GM12878 (cell line): ENCODE results near the gene ARHGEF38. TPM values are rescaled to one million over a fixed set of nuclear protein-coding genes. Genes with fewer than 3 reads are reported as not detected.

ENCODE experiments used
- ATAC-seq: fragments of 200-7000 bp; cut with Tn5 transposase; 3 replicates; pipeline ENCODE4 v1.9.1; 2020; ENCODE audit warnings: mild to moderate bottlenecking, moderate library complexity
- BruUV-seq: library from RNA; stranded (reverse); fragments of 400-500 nt; replicated peaks from 2 replicates; lab custom pipeline; 2021; lab: Mats Ljungman, UMichigan
- CTCF ChIA-PET: fragments of 300-600 bp; sonication (Branson Sonifier 250); formaldehyde crosslinking; extraction: SDS; loops from one replicate; lab custom pipeline; 2021; ENCODE audit warnings: inconsistent platforms; lab: Yijun Ruan, JAX
- POLR2A ChIA-PET: fragments of 350-600 bp; formaldehyde crosslinking; extraction: SDS; loops from one replicate; lab custom pipeline; 2021; ENCODE audit warnings: inconsistent platforms; lab: Charles Lee
- RAD21 ChIA-PET: fragments of 300-600 bp; sonication (Branson Sonifier 250); formaldehyde crosslinking; loops from one replicate; lab custom pipeline; 2023; ENCODE audit warnings: antibody characterized with exemption; ENCODE audit not compliant: unreplicated experiment; lab: Charles Lee
- SMC1A ChIA-PET: fragments of 300-600 bp; sonication (Branson Sonifier 250); formaldehyde crosslinking; loops from one replicate; lab custom pipeline; 2023; ENCODE audit not compliant: unreplicated experiment, uncharacterized antibody; lab: Charles Lee
- DNase-seq: peaks from one replicate; pipeline ENCODE4 v3.0.0-alpha.2; 2011; ENCODE audit warnings: low read depth, low spot score
- FAIRE-seq: peaks from 3 replicates; lab custom pipeline; 2011; peaks lifted over from hg19 to GRCh38; lab: Jason Lieb, UNC
- H2AFZ ChIP-seq: 2 replicates; pipeline ENCODE4 v1.6.0; 2011; ENCODE audit warnings: low read depth, low read length, control low read depth; ENCODE audit not compliant: control insufficient read depth
- H3K27ac ChIP-seq: 2 replicates; pipeline ENCODE4 v1.5.1; 2011; ENCODE audit warnings: control low read depth; ENCODE audit not compliant: control insufficient read depth, insufficient read depth
- H3K27me3 ChIP-seq, 2 experiments: replicated peaks in 1 of 2; 2 replicates each; pipeline versions ENCODE4 v1.6.0 to v1.6.1; 2011; ENCODE audit warnings: low read length in 1 of 2; ENCODE audit not compliant: control insufficient read depth in 2 of 2, insufficient read depth in 2 of 2
- H3K36me3 ChIP-seq, 2 experiments: 2 replicates each; pipeline ENCODE4 v1.5.1; 2011; ENCODE audit warnings: low read length in 1 of 2; ENCODE audit not compliant: control insufficient read depth in 2 of 2, insufficient read depth in 2 of 2
- H3K4me1 ChIP-seq: 2 replicates; pipeline ENCODE4 v1.6.1; 2011; ENCODE audit warnings: mild to moderate bottlenecking, low read length, moderate library complexity, mixed read lengths; ENCODE audit not compliant: control insufficient read depth, insufficient read depth
- H3K4me2 ChIP-seq: 2 replicates; pipeline ENCODE4 v1.6.0; 2011; ENCODE audit warnings: control low read depth; ENCODE audit not compliant: control insufficient read depth, insufficient read depth
- H3K4me3 ChIP-seq: fragments of 200-600 bp; sonication (generic); 2 replicates; pipeline ENCODE4 v1.5.1; 2016
- H3K79me2 ChIP-seq: 2 replicates; pipeline ENCODE4 v1.6.0; 2011; ENCODE audit warnings: low read length; ENCODE audit not compliant: control insufficient read depth, insufficient read depth
- H3K9ac ChIP-seq: 2 replicates; pipeline ENCODE4 v1.8.0; 2011; ENCODE audit warnings: low read length, control low read depth, mixed read lengths; ENCODE audit not compliant: control insufficient read depth, insufficient read depth
- H3K9me3 ChIP-seq: replicated peaks from 3 replicates; pipeline ENCODE4 v1.5.1; 2011; ENCODE audit warnings: mild to moderate bottlenecking, low read length; ENCODE audit not compliant: control insufficient read depth, insufficient read depth
- H4K20me1 ChIP-seq: 2 replicates; pipeline ENCODE4 v1.6.0; 2011; ENCODE audit not compliant: control insufficient read depth, insufficient read depth
- CHD4 ChIP-seq: fragments of 200-600 bp; sonication (generic); IDR thresholded peaks from 2 replicates; pipeline ENCODE4 v1.6.1; 2016; ENCODE audit warnings: mild to moderate bottlenecking
- MTA2 ChIP-seq: fragments of 450-650 bp; IDR thresholded peaks from 2 replicates; pipeline ENCODE4 v1.6.1; 2016; ENCODE audit warnings: low read depth, mild to moderate bottlenecking, moderate library complexity
- NFYA ChIP-seq: IDR thresholded peaks from 2 replicates; pipeline ENCODE4 v1.6.1; 2011; ENCODE audit warnings: low read depth, mild to moderate bottlenecking, low read length, improper control_type of control experiment, borderline replicate concordance
- NR2C2 ChIP-seq: IDR thresholded peaks from 2 replicates; pipeline ENCODE4 v1.6.1; 2011; ENCODE audit warnings: borderline replicate concordance, low read depth; ENCODE audit not compliant: control insufficient read depth, insufficient read length
- NR2F1 ChIP-seq: fragments of 450-650 bp; conservative IDR thresholded peaks from 2 replicates; pipeline ENCODE4 v1.6.1; 2017; ENCODE audit warnings: mild to moderate bottlenecking
- POLR2A ChIP-seq: IDR thresholded peaks from 2 replicates; pipeline ENCODE4 v1.6.1; 2011; ENCODE audit warnings: low read depth, mild to moderate bottlenecking, low read length
- RFX5 ChIP-seq: IDR thresholded peaks from 2 replicates; pipeline ENCODE4 v1.6.1; 2011; ENCODE audit warnings: low read depth, low read length, improper control_type of control experiment
- SUPT20H ChIP-seq: IDR thresholded peaks from 2 replicates; pipeline ENCODE4 v1.6.1; 2011; ENCODE audit warnings: low read depth, mild to moderate bottlenecking, low read length, moderate library complexity, borderline replicate concordance; ENCODE audit not compliant: control insufficient read depth
- WRNIP1 ChIP-seq: IDR thresholded peaks from 2 replicates; pipeline ENCODE4 v1.6.1; 2011; ENCODE audit warnings: low read depth, low read length, improper control_type of control experiment, borderline replicate concordance
- whole genome bisulfite sequencing: methylation state at CpG from one replicate; pipeline ENCODE4 v1.1.6; 2016; ENCODE audit warnings: low lambda C conversion rate; ENCODE audit not compliant: insufficient replicate concordance, insufficient coverage; ENCODE audit errors: missing lambda C conversion rate; 5-methylcytosine and 5-hydroxymethylcytosine counted together
- in situ Hi-C: fragments of 300-500 bp; cut with MboI; formaldehyde crosslinking; loops from 9 replicates; pipeline ENCODE4 v1.14.3; 2018; ENCODE audit warnings: mixed read lengths
- intact Hi-C: fragments of 100-400 bp; cut with micrococcal nuclease; formaldehyde crosslinking; loops from one replicate; pipeline ENCODE4 v1.14.2; 2022; ENCODE audit not compliant: unreplicated experiment
- polyA plus RNA-seq, 11 experiments: library from polyadenylated mRNA; depleted of rRNA in 4 of 11; unstranded in 6 of 11; stranded (reverse) in 5 of 11; fragments of >200 nt; fragmentation: Nextera tagmentation in 4 of 11; fragmentation: Illumina TruSeq in 1 of 11; extraction: Ambion mirVana in 4 of 11; extraction: Trizol in 1 of 11; gene quantifications; 1 replicate in 1 of 11; 2 replicates in 10 of 11; pipeline versions ENCODE4 v1.2.1 to v1.2.3, GENCODE V29; 2011 to 2016; ENCODE audit warnings: inconsistent platforms in 2 of 11, missing spikeins in 2 of 11, low read depth in 1 of 11
- total RNA-seq, 4 experiments: library from RNA; depleted of rRNA in 3 of 4; stranded (reverse); fragments of >200 nt in 3 of 4; fragmentation: Illumina TruSeq in 1 of 4; extraction: Trizol in 1 of 4; gene quantifications; 2 replicates each; pipeline versions ENCODE4 v1.2.1 to v1.2.3, GENCODE V29; 2013 to 2021
- TF ChIP-seq, protein P1 (sequence below): fragments of 450-650 bp; IDR thresholded peaks from 2 replicates; pipeline ENCODE4 v1.6.1; 2018; ENCODE audit warnings: mild to moderate bottlenecking, low read depth, moderate library complexity; ENCODE audit not compliant: partially characterized antibody
- TF ChIP-seq, protein P2 (sequence below): IDR thresholded peaks from 2 replicates; pipeline ENCODE4 v1.6.1; 2012; ENCODE audit warnings: improper control_type of control experiment, low read depth, low read length; ENCODE audit not compliant: insufficient replicate concordance
- TF ChIP-seq, protein P3 (sequence below): fragments of 450-650 bp; IDR thresholded peaks from 2 replicates; pipeline ENCODE4 v1.6.1; 2017; ENCODE audit warnings: mild to moderate bottlenecking, moderate library complexity

The ARHGEF38 gene
- total and polyA plus RNA-seq, 10 of the 15 experiments (the other 5 are each of a cell fraction or from before 2014, with no cell fraction given) = 0.01 to 1.1 (median 0.09) TPM; not detected in 2

DNA sequence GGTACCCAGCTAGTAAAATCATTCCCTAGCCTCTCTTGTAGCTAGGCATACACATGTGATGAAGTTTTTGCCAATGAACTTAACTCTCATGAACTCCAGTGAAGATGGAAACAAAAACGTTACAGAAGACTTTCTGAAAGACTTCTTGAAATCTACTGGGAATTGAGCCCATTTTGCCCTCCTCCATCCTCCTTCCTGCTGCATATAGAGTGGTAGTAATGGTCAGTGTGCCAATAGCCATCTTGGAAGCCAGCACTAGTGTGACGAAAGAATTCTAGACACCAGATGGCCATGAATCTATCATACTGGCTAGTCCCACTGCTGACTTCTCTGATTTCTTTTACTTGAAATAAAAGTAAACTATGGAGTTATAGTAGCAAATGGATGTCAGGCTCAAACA is 47.7 kb upstream of the ARHGEF38 start:
- intact Hi-C loops (loop anchor here (10.0 kb wide), 1 partner anchor 690 kb away; no protein-coding TSS in a partner anchor), in situ Hi-C loops (no loop called here)
- no TSS peak for BruUV-seq
- Histone ChIP-seq H3K27ac (no peak overlapping the region), H3K79me2 (no peaks in the 10 kb centered on the region), H4K20me1 (no peaks in the 10 kb centered on the region), H3K4me3 (no peak overlapping the region), H3K36me3 (no peaks in the 10 kb centered on the region), H3K9me3 (no peaks in the 10 kb centered on the region; the same call in 2 of the 3 replicates), H3K9ac (no peak overlapping the region), H3K27me3 (no peaks in the 10 kb centered on the region), H3K4me1 (peaks cover 7% of the 10 kb centered on the region; the same call in 1 of the 2 replicates), H2AFZ (no peak overlapping the region), H3K4me2 (no peak overlapping the region)
- SMC1A ChIA-PET = interaction anchor here (2.3 kb wide), 1 partner anchor 12 kb away, joined by 12 read pairs; no protein-coding TSS in a partner anchor
- RAD21 ChIA-PET = interaction anchor here (1.1 kb wide), 1 partner anchor 16 kb away, joined by 3 read pairs; no protein-coding TSS in a partner anchor
- POLR2A ChIA-PET = no interaction called here
- WGBS = 30% methylated on average over 2 of the region's 2 CpGs
- ATAC-seq (no peak), FAIRE-seq (no peak), DNase-seq (no peak)
- CTCF ChIA-PET = interaction anchor here (0.8 to 4.4 kb wide), 2 partner anchors 11 to 30 kb away, joined by 3 to 19 read pairs; partner anchors contain the start of gene PPA2
- TF ChIP-seq NR2C2 = no peak
- TF ChIP-seq, protein P1, sequence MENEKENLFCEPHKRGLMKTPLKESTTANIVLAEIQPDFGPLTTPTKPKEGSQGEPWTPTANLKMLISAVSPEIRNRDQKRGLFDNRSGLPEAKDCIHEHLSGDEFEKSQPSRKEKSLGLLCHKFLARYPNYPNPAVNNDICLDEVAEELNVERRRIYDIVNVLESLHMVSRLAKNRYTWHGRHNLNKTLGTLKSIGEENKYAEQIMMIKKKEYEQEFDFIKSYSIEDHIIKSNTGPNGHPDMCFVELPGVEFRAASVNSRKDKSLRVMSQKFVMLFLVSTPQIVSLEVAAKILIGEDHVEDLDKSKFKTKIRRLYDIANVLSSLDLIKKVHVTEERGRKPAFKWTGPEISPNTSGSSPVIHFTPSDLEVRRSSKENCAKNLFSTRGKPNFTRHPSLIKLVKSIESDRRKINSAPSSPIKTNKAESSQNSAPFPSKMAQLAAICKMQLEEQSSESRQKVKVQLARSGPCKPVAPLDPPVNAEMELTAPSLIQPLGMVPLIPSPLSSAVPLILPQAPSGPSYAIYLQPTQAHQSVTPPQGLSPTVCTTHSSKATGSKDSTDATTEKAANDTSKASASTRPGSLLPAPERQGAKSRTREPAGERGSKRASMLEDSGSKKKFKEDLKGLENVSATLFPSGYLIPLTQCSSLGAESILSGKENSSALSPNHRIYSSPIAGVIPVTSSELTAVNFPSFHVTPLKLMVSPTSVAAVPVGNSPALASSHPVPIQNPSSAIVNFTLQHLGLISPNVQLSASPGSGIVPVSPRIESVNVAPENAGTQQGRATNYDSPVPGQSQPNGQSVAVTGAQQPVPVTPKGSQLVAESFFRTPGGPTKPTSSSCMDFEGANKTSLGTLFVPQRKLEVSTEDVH = no peak
- TF ChIP-seq CHD4 = no peak
- TF ChIP-seq SUPT20H = no peak
- no peak for TF ChIP-seq NR2F1
- TF ChIP-seq POLR2A = no peak
- TF ChIP-seq NFYA = no peak
- no peak for TF ChIP-seq WRNIP1
- TF ChIP-seq, protein P2, sequence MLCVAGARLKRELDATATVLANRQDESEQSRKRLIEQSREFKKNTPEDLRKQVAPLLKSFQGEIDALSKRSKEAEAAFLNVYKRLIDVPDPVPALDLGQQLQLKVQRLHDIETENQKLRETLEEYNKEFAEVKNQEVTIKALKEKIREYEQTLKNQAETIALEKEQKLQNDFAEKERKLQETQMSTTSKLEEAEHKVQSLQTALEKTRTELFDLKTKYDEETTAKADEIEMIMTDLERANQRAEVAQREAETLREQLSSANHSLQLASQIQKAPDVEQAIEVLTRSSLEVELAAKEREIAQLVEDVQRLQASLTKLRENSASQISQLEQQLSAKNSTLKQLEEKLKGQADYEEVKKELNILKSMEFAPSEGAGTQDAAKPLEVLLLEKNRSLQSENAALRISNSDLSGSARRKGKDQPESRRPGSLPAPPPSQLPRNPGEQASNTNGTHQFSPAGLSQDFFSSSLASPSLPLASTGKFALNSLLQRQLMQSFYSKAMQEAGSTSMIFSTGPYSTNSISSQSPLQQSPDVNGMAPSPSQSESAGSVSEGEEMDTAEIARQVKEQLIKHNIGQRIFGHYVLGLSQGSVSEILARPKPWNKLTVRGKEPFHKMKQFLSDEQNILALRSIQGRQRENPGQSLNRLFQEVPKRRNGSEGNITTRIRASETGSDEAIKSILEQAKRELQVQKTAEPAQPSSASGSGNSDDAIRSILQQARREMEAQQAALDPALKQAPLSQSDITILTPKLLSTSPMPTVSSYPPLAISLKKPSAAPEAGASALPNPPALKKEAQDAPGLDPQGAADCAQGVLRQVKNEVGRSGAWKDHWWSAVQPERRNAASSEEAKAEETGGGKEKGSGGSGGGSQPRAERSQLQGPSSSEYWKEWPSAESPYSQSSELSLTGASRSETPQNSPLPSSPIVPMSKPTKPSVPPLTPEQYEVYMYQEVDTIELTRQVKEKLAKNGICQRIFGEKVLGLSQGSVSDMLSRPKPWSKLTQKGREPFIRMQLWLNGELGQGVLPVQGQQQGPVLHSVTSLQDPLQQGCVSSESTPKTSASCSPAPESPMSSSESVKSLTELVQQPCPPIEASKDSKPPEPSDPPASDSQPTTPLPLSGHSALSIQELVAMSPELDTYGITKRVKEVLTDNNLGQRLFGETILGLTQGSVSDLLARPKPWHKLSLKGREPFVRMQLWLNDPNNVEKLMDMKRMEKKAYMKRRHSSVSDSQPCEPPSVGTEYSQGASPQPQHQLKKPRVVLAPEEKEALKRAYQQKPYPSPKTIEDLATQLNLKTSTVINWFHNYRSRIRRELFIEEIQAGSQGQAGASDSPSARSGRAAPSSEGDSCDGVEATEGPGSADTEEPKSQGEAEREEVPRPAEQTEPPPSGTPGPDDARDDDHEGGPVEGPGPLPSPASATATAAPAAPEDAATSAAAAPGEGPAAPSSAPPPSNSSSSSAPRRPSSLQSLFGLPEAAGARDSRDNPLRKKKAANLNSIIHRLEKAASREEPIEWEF = no peak
- no peak for TF ChIP-seq RFX5
- TF ChIP-seq MTA2 = no peak
- TF ChIP-seq, protein P3, sequence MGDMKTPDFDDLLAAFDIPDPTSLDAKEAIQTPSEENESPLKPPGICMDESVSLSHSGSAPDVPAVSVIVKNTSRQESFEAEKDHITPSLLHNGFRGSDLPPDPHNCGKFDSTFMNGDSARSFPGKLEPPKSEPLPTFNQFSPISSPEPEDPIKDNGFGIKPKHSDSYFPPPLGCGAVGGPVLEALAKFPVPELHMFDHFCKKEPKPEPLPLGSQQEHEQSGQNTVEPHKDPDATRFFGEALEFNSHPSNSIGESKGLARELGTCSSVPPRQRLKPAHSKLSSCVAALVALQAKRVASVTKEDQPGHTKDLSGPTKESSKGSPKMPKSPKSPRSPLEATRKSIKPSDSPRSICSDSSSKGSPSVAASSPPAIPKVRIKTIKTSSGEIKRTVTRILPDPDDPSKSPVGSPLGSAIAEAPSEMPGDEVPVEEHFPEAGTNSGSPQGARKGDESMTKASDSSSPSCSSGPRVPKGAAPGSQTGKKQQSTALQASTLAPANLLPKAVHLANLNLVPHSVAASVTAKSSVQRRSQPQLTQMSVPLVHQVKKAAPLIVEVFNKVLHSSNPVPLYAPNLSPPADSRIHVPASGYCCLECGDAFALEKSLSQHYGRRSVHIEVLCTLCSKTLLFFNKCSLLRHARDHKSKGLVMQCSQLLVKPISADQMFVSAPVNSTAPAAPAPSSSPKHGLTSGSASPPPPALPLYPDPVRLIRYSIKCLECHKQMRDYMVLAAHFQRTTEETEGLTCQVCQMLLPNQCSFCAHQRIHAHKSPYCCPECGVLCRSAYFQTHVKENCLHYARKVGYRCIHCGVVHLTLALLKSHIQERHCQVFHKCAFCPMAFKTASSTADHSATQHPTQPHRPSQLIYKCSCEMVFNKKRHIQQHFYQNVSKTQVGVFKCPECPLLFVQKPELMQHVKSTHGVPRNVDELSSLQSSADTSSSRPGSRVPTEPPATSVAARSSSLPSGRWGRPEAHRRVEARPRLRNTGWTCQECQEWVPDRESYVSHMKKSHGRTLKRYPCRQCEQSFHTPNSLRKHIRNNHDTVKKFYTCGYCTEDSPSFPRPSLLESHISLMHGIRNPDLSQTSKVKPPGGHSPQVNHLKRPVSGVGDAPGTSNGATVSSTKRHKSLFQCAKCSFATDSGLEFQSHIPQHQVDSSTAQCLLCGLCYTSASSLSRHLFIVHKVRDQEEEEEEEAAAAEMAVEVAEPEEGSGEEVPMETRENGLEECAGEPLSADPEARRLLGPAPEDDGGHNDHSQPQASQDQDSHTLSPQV = no peak
